Measurements from ENCODE around the gene PTPRH. TPM values are rescaled to one million over a fixed set of nuclear protein-coding genes. Genes with fewer than 3 reads are reported as not detected.
"Not testable (repeated sequence)": the region's sequence is repeated elsewhere in the genome, so short reads cannot be mapped to it uniquely, and the experiment has no call there.

Gene PTPRH
- total RNA-seq, 2 experiments from 2014 or later = not detected

DNA sequence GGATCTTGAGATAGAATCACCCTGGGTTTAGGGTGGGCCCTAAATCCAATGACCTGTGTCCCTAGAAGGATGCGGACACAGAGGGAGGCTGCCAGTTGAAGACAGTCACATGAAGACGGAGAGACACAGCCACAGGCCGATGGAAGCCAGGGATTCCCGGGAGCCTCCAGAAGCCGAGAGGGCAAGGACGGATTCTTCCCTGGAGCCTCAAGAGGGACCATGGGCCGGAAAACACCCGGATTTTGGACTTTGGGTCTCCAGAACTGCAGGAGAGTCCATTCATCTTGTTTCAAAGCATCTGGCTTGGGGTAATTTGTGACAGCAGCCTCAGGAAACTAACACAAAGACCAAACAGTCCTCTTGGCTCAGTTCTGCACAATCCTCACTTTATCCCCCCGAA lies 17.0 kb upstream of the PTPRH start:
- no peak for TF ChIP-seq CTCF (IDR thresholded peaks at IDR 0.05)
- no peak overlapping the region for H3K4me3 ChIP-seq (ENCODE audit: low read length)
- intact Hi-C loops (cut with DNase I, micrococcal nuclease) = no loop called here
- Mint-ChIP-seq H3K36me3 (ENCODE audit: low read depth) (peaks cover 60% of the 10 kb centered on the region), H3K4me3 (no peak overlapping the region), H3K27me3 (no peaks in the 10 kb centered on the region), H3K27ac (no peak overlapping the region), H3K9me3 (no peaks in the 10 kb centered on the region), H3K4me1 (ENCODE audit: low read depth) (peaks cover 6% of the 10 kb centered on the region)
- peaks cover 0 to 4% of the 10 kb centered on the region in 2 experiments for H3K9me3 ChIP-seq (ENCODE audit: control insufficient read depth in 1 of 2, insufficient read depth in 1 of 2, low read length in 2 of 2)
- no peak for DNase-seq
- no peak for ATAC-seq (ENCODE audit: poor library complexity)
- ChIA-PET POLR2A (no interaction called here), CTCF (no interaction called here)
- H3K36me3 ChIP-seq (ENCODE audit: insufficient read depth, low read length) = peaks cover 41% of the 10 kb centered on the region
- H3K27me3 ChIP-seq (ENCODE audit: control insufficient read depth in 1 of 2, insufficient read depth in 2 of 2, low read length in 2 of 2) = no peaks in the 10 kb centered on the region
- H3K4me1 ChIP-seq (ENCODE audit: insufficient read depth, low read length) = no peaks in the 10 kb centered on the region
- H3K27ac ChIP-seq (ENCODE audit: low read depth in 1 of 2, low read length in 2 of 2) = no peak overlapping the region

- H3K9me3 ChIP-seq (ENCODE audit: control insufficient read depth in 1 of 2, insufficient read depth in 1 of 2, low read length in 2 of 2) = peaks cover 0 to 6% of the 10 kb centered on the region in 2 experiments
- H3K9me3 Mint-ChIP-seq = no peaks in the 10 kb centered on the region
- H3K4me3 ChIP-seq (ENCODE audit: low read length) = no peak overlapping the region
- no peaks in the 10 kb centered on the region for H3K4me1 ChIP-seq (ENCODE audit: insufficient read depth, low read length)
- H3K4me3 Mint-ChIP-seq = no peak overlapping the region
- no peak overlapping the region for H3K27ac ChIP-seq (ENCODE audit: low read depth in 1 of 2, low read length in 2 of 2)
- peaks cover 35% of the 10 kb centered on the region for H3K36me3 ChIP-seq (ENCODE audit: insufficient read depth, low read length)
- POLR2A ChIA-PET = no interaction called here
- peaks cover 60% of the 10 kb centered on the region for H3K36me3 Mint-ChIP-seq (ENCODE audit: low read depth)
- intact Hi-C loops (cut with DNase I, micrococcal nuclease) = no loop called here
- ATAC-seq (ENCODE audit: poor library complexity) (no peak), DNase-seq (no peak)
- no peaks in the 10 kb centered on the region for H3K27me3 Mint-ChIP-seq
- CTCF ChIA-PET = no interaction called here
- TF ChIP-seq CTCF (IDR thresholded peaks at IDR 0.05) = no peak
- peak overlapping the region; percentile 28 for H3K27ac Mint-ChIP-seq
- H3K4me1 Mint-ChIP-seq (ENCODE audit: low read depth) = peaks cover 6% of the 10 kb centered on the region
- no peaks in the 10 kb centered on the region for H3K27me3 ChIP-seq (ENCODE audit: control insufficient read depth in 1 of 2, insufficient read depth in 2 of 2, low read length in 2 of 2)
These were observed 16.2 kb upstream of the PTPRH start for GRCh38 chr19:55225415-55225958.

DNA sequence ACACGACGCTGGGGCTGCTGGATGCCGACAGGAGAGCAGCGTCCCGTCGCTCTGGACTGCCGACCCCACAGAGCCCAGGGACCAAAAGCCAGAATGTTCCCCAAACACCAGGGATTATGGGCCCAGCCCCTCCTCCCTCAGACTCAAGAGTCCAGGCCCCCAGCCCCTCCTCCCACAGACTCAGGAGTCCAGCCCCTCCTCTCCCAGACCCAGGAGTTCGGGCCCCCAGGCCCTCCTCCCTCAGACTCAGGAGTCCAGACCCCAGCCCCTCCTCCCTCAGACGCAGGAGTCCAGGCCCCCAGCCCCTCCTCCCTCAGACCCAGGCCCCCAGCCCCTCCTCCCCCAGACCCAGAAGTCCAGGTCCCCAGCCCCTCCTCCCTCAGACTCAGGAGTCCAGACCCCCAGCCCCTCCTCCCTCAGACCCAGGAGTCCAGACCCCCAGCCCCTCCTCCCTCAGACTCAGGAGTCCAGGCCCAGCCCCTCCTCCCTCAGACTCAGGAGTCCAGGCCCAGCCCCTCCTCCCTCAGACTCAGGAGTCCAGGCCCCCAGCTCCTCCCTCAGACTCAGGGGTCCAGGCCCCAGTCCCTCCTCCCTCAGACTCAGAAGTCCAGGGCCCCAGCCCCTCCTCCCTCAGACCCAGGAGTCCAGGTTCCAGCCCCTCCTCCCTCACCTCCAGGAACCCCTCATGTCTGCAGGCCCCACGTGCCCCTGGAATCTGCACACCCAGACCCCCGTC lies 15.5 kb upstream of the PTPRH start:
- intact Hi-C loops (cut with DNase I, micrococcal nuclease); H3K4me1 Mint-ChIP-seq (ENCODE audit: low read depth); H3K4me3 ChIP-seq (ENCODE audit: low read length); H3K4me1 ChIP-seq (ENCODE audit: insufficient read depth, low read length); POLR2A ChIA-PET; H3K27me3 ChIP-seq (ENCODE audit: control insufficient read depth in 1 of 2, insufficient read depth in 2 of 2, low read length in 2 of 2); DNase-seq; H3K27ac ChIP-seq (ENCODE audit: low read depth in 1 of 2, low read length in 2 of 2); ATAC-seq (ENCODE audit: poor library complexity); H3K4me3 Mint-ChIP-seq; CTCF ChIA-PET; H3K27me3 Mint-ChIP-seq; H3K9me3 Mint-ChIP-seq: not testable (repeated sequence)
- Histone ChIP-seq H3K9me3 (ENCODE audit: control insufficient read depth in 1 of 2, insufficient read depth in 1 of 2, low read length in 2 of 2) (peaks cover 0 to 10% of the 10 kb centered on the region in 2 experiments), H3K36me3 (ENCODE audit: insufficient read depth, low read length) (peaks cover 28% of the 10 kb centered on the region)
- H3K36me3 Mint-ChIP-seq (ENCODE audit: low read depth) = peaks cover 58% of the 10 kb centered on the region
- peak overlapping the region; percentile 28 for H3K27ac Mint-ChIP-seq

Measured in CD4-positive, alpha-beta T cell (primary cell).